SK-N-SH treated with all-trans-retinoic acid at 6 μM for 48 hours (cell line): Measurements from ENCODE around the gene CNTNAP2.

Experiments used
- ATAC-seq: fragments of 200-7000 bp; cut with Tn5 transposase; 3 replicates; pipeline ENCODE4 v1.9.1; 2020; ENCODE audit warnings: mild to moderate bottlenecking, moderate library complexity
- ARNTL ChIP-seq: fragments of 450-650 bp; formaldehyde crosslinking; IDR thresholded peaks from 2 replicates; pipeline ENCODE4 v1.5.0; 2020; ENCODE audit warnings: low read depth, mild to moderate bottlenecking, moderate library complexity, borderline replicate concordance
- BACH2 ChIP-seq: fragments of 250-450 bp; sonication (Bioruptor Pico); IDR thresholded peaks from 2 replicates; pipeline ENCODE4 v1.9.0; 2021; ENCODE audit warnings: mild to moderate bottlenecking, borderline replicate concordance
- CREB5 ChIP-seq: fragments of 250-450 bp; sonication (Bioruptor Pico); IDR thresholded peaks from 2 replicates; pipeline ENCODE4 v1.5.1; 2020; ENCODE audit warnings: low read depth, mild to moderate bottlenecking, moderate library complexity
- CSRNP3 ChIP-seq: fragments of 250-450 bp; sonication (Bioruptor Pico); IDR thresholded peaks from 2 replicates; pipeline ENCODE4 v1.5.1; 2021; ENCODE audit warnings: mild to moderate bottlenecking, moderate library complexity
- ESRRG ChIP-seq: fragments of 250-450 bp; sonication (Bioruptor Pico); IDR thresholded peaks from 2 replicates; pipeline ENCODE4 v1.6.1; 2021; ENCODE audit warnings: mild to moderate bottlenecking
- ISL1 ChIP-seq: fragments of 250-450 bp; sonication (Bioruptor Pico); IDR thresholded peaks from 2 replicates; pipeline ENCODE4 v2.1.2; 2022; ENCODE audit warnings: mild to moderate bottlenecking, moderate library complexity
- OSR1 ChIP-seq: fragments of 250-450 bp; sonication (Bioruptor Pico); IDR thresholded peaks from 2 replicates; pipeline ENCODE4 v1.8.0; 2022; ENCODE audit warnings: moderate library complexity, mild to moderate bottlenecking, inconsistent platforms
- PATZ1 ChIP-seq: fragments of 250-450 bp; sonication (Bioruptor Pico); IDR thresholded peaks from 2 replicates; pipeline ENCODE4 v1.8.0; 2020; ENCODE audit warnings: mild to moderate bottlenecking, moderate library complexity, borderline replicate concordance
- RARB ChIP-seq: fragments of 250-450 bp; sonication (Bioruptor Pico); IDR thresholded peaks from 2 replicates; pipeline ENCODE4 v1.8.0; 2021; ENCODE audit warnings: mild to moderate bottlenecking, moderate library complexity
- SNAI2 ChIP-seq: fragments of 250-450 bp; sonication (Bioruptor Pico); IDR thresholded peaks from 2 replicates; pipeline ENCODE4 v1.5.0; 2020; ENCODE audit warnings: mild to moderate bottlenecking, moderate library complexity
- TCF4 ChIP-seq: fragments of 250-450 bp; sonication (Bioruptor Pico); IDR thresholded peaks from 2 replicates; pipeline ENCODE4 v1.8.0; 2021; ENCODE audit warnings: mild to moderate bottlenecking, moderate library complexity, borderline replicate concordance
- TOX ChIP-seq: fragments of 250-450 bp; sonication (Bioruptor Pico); IDR thresholded peaks from 2 replicates; pipeline ENCODE4 v1.8.0; 2021; ENCODE audit warnings: mild to moderate bottlenecking, moderate library complexity, borderline replicate concordance
- ZC3H10 ChIP-seq: fragments of 250-450 bp; sonication (Bioruptor Pico); IDR thresholded peaks from 2 replicates; pipeline ENCODE4 v1.5.1; 2021; ENCODE audit warnings: mild to moderate bottlenecking, moderate library complexity
- ZFP3 ChIP-seq: fragments of 250-450 bp; sonication (Bioruptor Pico); IDR thresholded peaks from 2 replicates; pipeline ENCODE4 v1.5.0; 2020; ENCODE audit warnings: mild to moderate bottlenecking, moderate library complexity
- ZFP30 ChIP-seq: fragments of 450-650 bp; formaldehyde crosslinking; IDR thresholded peaks from 2 replicates; pipeline ENCODE4 v1.5.0; 2022; ENCODE audit warnings: mild to moderate bottlenecking, moderate library complexity
- ZNF565 ChIP-seq: fragments of 450-650 bp; formaldehyde crosslinking; conservative IDR thresholded peaks from 2 replicates; pipeline ENCODE4 v1.5.0; 2020; ENCODE audit warnings: low read depth, mild to moderate bottlenecking, moderate library complexity
- ZNF8 ChIP-seq: fragments of 450-650 bp; formaldehyde crosslinking; IDR thresholded peaks from 2 replicates; pipeline ENCODE4 v1.5.0; 2020; ENCODE audit warnings: mild to moderate bottlenecking, moderate library complexity
- TF ChIP-seq, protein P1 (sequence below): fragments of 250-450 bp; sonication (Bioruptor Pico); IDR thresholded peaks from 2 replicates; pipeline ENCODE4 v1.8.0; 2021; ENCODE audit warnings: low read depth, mild to moderate bottlenecking, moderate library complexity, borderline replicate concordance

CNTNAP2 gene

GRCh38 chr7:146773506-146773905 lies 656.9 kb downstream of the CNTNAP2 start (continued):
- TF ChIP-seq, protein P1, sequence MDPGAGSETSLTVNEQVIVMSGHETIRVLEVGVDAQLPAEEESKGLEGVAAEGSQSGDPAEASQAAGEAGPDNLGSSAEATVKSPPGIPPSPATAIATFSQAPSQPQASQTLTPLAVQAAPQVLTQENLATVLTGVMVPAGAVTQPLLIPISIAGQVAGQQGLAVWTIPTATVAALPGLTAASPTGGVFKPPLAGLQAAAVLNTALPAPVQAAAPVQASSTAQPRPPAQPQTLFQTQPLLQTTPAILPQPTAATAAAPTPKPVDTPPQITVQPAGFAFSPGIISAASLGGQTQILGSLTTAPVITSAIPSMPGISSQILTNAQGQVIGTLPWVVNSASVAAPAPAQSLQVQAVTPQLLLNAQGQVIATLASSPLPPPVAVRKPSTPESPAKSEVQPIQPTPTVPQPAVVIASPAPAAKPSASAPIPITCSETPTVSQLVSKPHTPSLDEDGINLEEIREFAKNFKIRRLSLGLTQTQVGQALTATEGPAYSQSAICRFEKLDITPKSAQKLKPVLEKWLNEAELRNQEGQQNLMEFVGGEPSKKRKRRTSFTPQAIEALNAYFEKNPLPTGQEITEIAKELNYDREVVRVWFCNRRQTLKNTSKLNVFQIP (CRISPR knock-in tag): no peak
- TF ChIP-seq ISL1 (CRISPR knock-in tag): no peak
- TF ChIP-seq, all 23 proteins: peak for 0

DNA sequence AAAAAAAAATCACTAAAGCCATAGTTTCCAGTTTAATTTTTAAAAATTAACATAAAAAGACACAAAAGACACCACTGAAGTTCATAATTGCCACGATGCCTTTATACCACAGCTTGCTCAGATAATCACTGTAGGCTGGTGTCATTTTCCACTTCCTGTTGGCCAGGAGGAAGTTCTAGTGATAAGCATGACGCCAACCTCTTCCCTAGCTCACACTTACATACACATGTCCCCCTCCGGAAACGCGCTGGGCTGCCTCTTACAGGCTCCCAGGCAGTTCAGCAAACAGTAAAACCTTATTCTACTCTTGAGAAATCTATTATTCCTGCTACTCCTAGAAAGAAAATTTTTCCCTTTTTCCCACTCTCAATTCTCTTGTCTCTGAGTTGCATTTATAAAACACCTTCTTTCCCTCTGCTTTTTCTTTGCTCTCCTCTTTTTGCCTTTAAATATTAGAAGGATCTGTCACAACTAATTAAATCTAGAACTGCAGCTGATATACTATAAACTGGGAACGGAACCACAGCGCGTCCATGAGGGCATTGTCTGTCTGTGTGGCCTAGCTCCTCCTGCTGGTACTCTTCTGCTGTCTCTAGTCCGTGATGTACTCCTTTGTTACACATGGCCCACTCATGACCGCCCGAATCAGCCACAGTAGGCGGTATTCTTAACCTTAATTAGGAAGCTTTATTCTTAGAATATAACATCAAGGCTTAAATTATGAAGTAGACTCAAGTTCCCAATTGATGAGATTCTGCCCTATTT lies 664.9 kb downstream of the CNTNAP2 start:
- TF ChIP-seq ARNTL (CRISPR knock-in tag) (no peak), RARB (CRISPR knock-in tag) (no peak), ZNF565 (CRISPR knock-in tag) (no peak), ZC3H10 (CRISPR knock-in tag) (no peak), ZFP30 (CRISPR knock-in tag) (no peak), TCF4 (CRISPR knock-in tag) (no peak), CREB5 (CRISPR knock-in tag) (no peak), CSRNP3 (CRISPR knock-in tag) (no peak), BACH2 (CRISPR knock-in tag) (no peak), ZFP3 (CRISPR knock-in tag) (no peak), TOX (CRISPR knock-in tag) (no peak), SNAI2 (CRISPR knock-in tag) (no peak), ZNF8 (CRISPR knock-in tag) (no peak), OSR1 (CRISPR knock-in tag) (no peak)
- TF ChIP-seq, protein P1 (CRISPR knock-in tag): no peak
- ATAC-seq: no peak

GRCh38 chr7:146787266-146787665 lies 670.7 kb downstream of the CNTNAP2 start:
- TF ChIP-seq CSRNP3 (CRISPR knock-in tag): no peak
- TF ChIP-seq OSR1 (CRISPR knock-in tag): no peak
- TF ChIP-seq ESRRG: no peak
- no peak for TF ChIP-seq ZFP30 (CRISPR knock-in tag)
- ATAC-seq: no peak

DNA sequence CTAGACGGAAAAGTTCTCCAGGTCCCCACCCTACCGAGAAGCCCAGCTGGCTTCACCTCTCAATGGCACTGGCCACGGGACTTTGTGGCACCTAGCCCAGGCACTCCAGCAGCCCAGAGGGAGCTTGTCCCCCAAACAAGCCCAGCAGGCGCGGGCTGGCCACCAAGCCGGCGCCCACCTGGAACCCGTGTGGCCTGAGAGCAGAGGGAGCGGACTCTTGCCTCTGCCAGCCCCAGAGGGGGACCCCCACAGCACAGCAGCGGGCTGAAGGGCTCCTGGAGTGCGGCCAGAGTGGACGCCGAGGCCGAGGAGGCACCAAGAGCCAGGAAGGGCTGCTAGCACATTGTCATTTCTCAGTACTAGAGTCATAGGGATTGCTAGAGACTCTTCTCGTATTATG lies 671.4 kb downstream of the CNTNAP2 start:
- TF ChIP-seq CREB5 (CRISPR knock-in tag) (no peak), ISL1 (CRISPR knock-in tag) (no peak), ESRRG (no peak), TOX (CRISPR knock-in tag) (no peak), ZC3H10 (CRISPR knock-in tag) (no peak), PATZ1 (CRISPR knock-in tag) (no peak), OSR1 (CRISPR knock-in tag) (no peak), ARNTL (CRISPR knock-in tag) (no peak), ZFP30 (CRISPR knock-in tag) (no peak), CSRNP3 (CRISPR knock-in tag) (no peak), RARB (CRISPR knock-in tag) (no peak), ZFP3 (CRISPR knock-in tag) (no peak)
- ATAC-seq: no peak
